NCI-H2107 (cell line): Measurements from ENCODE around the gene TIGD1.

Experiments used
- DNase-seq: peaks from one replicate; lab custom pipeline; 2025; lab: John Stamatoyannopoulos, UW

TIGD1 gene

GRCh38 chr2:232550354-232551249, at the start of gene TIGD1, which contains the start of gene EIF4E2:
Gene TIGD1 (minus strand): TSS chr2:232550557. CDS start chr2:232549882, 675 bp downstream.
Gene EIF4E2 (plus strand): TSS chr2:232550689. CDS start chr2:232550725, 36 bp downstream.
- DNase-seq: peak; percentile 85

GRCh38 chr2:232598293-232598692, 47.9 kb upstream of the TIGD1 start:
- no peak for DNase-seq

- no peak for DNase-seq
Observed at GRCh38 chr2:232597362-232598079, 47.2 kb upstream of the TIGD1 start.

- DNase-seq: no peak
Observed at GRCh38 chr2:232593982-232594381, 43.6 kb upstream of the TIGD1 start.

- DNase-seq: no peak
Observed at GRCh38 chr2:232592772-232593395, 42.5 kb upstream of the TIGD1 start.

- no peak for DNase-seq
Observed at GRCh38 chr2:232588680-232589585, 38.6 kb upstream of the TIGD1 start.

GRCh38 chr2:232588031-232588430, 37.7 kb upstream of the TIGD1 start:
- no peak for DNase-seq

GRCh38 chr2:232587512-232587911, 37.2 kb upstream of the TIGD1 start:
- DNase-seq: no peak

- no peak for DNase-seq
Observed at GRCh38 chr2:232586943-232587505, 36.7 kb upstream of the TIGD1 start.

GRCh38 chr2:232584238-232584637, 33.9 kb upstream of the TIGD1 start:
- DNase-seq: no peak

GRCh38 chr2:232581725-232582124, 31.4 kb upstream of the TIGD1 start:
- no peak for DNase-seq

- no peak for DNase-seq
Observed at GRCh38 chr2:232580648-232580981, 30.3 kb upstream of the TIGD1 start.

GRCh38 chr2:232578626-232579025, 28.3 kb upstream of the TIGD1 start:
- DNase-seq: no peak

GRCh38 chr2:232577841-232578240, 27.5 kb upstream of the TIGD1 start:
- no peak for DNase-seq

GRCh38 chr2:232576995-232577394, 26.6 kb upstream of the TIGD1 start:
- DNase-seq: no peak

GRCh38 chr2:232575404-232575746, 25.0 kb upstream of the TIGD1 start:
- DNase-seq: no peak

- DNase-seq: no peak
Observed at GRCh38 chr2:232574674-232575403, 24.5 kb upstream of the TIGD1 start.

GRCh38 chr2:232573771-232574435, 23.5 kb upstream of the TIGD1 start:
- DNase-seq: no peak

GRCh38 chr2:232573042-232573441, 22.7 kb upstream of the TIGD1 start:
- DNase-seq: no peak

- no peak for DNase-seq
Observed at GRCh38 chr2:232571026-232571474, 20.7 kb upstream of the TIGD1 start.
